ENCODE results near the gene EIF2B5.
"Not testable (repeated sequence)": the region's sequence is repeated elsewhere in the genome, so short reads cannot be mapped to it uniquely, and the experiment has no call there.

EIF2B5 gene

GRCh38 chr3:184148076-184148475 lies 12.9 kb downstream of the EIF2B5 start:
- peak; percentile 84 for DNase-seq

- DNase-seq = no peak
Measured at GRCh38 chr3:184149123-184149522, 14.0 kb downstream of the EIF2B5 start.

- DNase-seq = not testable (repeated sequence)
Measured at GRCh38 chr3:184149770-184150169, 14.6 kb downstream of the EIF2B5 start.

- DNase-seq = peak; percentile 75
Measured at GRCh38 chr3:184154885-184155643, 19.9 kb downstream of the EIF2B5 start, which contains the start of gene DVL3. TSS of gene DVL3 (plus strand) at chr3:184155377. CDS start at chr3:184155636, 259 bp downstream.

GRCh38 chr3:184155644-184156521 lies 20.7 kb downstream of the EIF2B5 start:
- peak; percentile 47 for DNase-seq

- no peak for DNase-seq
Measured at GRCh38 chr3:184156522-184156955, 21.4 kb downstream of the EIF2B5 start.

GRCh38 chr3:184157206-184157605 lies 22.0 kb downstream of the EIF2B5 start:
- DNase-seq = no peak

GRCh38 chr3:184158404-184158803 lies 23.2 kb downstream of the EIF2B5 start:
- no peak for DNase-seq

GRCh38 chr3:184160456-184160855 lies 25.3 kb downstream of the EIF2B5 start:
- no peak for DNase-seq

- not testable (repeated sequence) for DNase-seq
Measured at GRCh38 chr3:184162571-184163070, 27.5 kb downstream of the EIF2B5 start.

GRCh38 chr3:184164648-184165330 lies 29.6 kb downstream of the EIF2B5 start:
- no peak for DNase-seq

- no peak for DNase-seq
Measured at GRCh38 chr3:184165543-184165942, 30.4 kb downstream of the EIF2B5 start.

- no peak for DNase-seq
Measured at GRCh38 chr3:184166671-184167070, 31.5 kb downstream of the EIF2B5 start.

GRCh38 chr3:184167786-184168185 lies 32.6 kb downstream of the EIF2B5 start:
- no peak for DNase-seq

- no peak for DNase-seq
Measured at GRCh38 chr3:184168363-184169120, 33.4 kb downstream of the EIF2B5 start.

GRCh38 chr3:184169896-184170875 lies 35.0 kb downstream of the EIF2B5 start:
- no peak for DNase-seq

- no peak for DNase-seq
Measured at GRCh38 chr3:184171562-184171961, 36.4 kb downstream of the EIF2B5 start.

- no peak for DNase-seq
Measured at GRCh38 chr3:184172681-184173373, 37.7 kb downstream of the EIF2B5 start.

GRCh38 chr3:184173374-184173722 lies 38.2 kb downstream of the EIF2B5 start:
- DNase-seq = no peak

- DNase-seq = no peak
Measured at GRCh38 chr3:184174284-184174645, 39.1 kb downstream of the EIF2B5 start.
